ENCODE measurements around the gene PI4KA. TPM values are rescaled to one million over a fixed set of nuclear protein-coding genes. Genes with fewer than 3 reads are reported as not detected.

Gene PI4KA
- total and polyA plus RNA-seq, 9 donors = 21.1 to 48.1 (median 35.5) TPM

DNA sequence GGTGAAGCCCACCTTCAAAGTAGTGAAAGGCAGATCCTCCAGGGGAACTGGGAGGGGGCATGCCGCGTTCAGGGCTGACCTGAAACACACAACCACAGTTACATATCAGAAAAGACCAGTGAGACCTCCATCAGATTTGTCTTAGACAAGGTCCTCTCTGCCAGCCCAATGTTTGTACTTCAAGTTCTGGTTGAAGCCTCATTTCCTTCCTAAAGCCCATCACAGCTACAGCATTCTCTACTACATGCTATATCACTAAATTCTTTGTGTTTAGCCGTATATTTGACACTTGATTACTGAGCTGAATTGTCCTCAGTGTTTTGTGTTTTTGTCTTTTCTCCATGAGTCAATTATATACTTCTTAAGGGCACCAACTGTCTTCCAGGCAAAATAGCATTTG, 40.1 kb downstream of the PI4KA start:
- Histone ChIP-seq H3K9me3 (replicated peaks; ENCODE audit: control insufficient read depth, low read depth, low read length) (no peaks in the 10 kb centered on the region), H3K27me3 (ENCODE audit: control insufficient read depth, insufficient read depth, low read length) (no peaks in the 10 kb centered on the region), H3K27ac (ENCODE audit: low read length) (no peak overlapping the region), H3K36me3 (ENCODE audit: control insufficient read depth, insufficient read depth, low read length) (peaks cover 52% of the 10 kb centered on the region), H3K4me3 (ENCODE audit: low read length) (no peak overlapping the region), H3K4me1 (ENCODE audit: control insufficient read depth, insufficient read depth, low read length) (no peaks in the 10 kb centered on the region)
- no peak for DNase-seq
- WGBS (ENCODE audit: insufficient coverage) = 94% methylated on average over 2 of the region's 3 CpGs

GRCh38 chr22:20816559-20816958, 42.1 kb downstream of the PI4KA start:
- peaks cover 53% of the 10 kb centered on the region for H3K36me3 ChIP-seq (ENCODE audit: control insufficient read depth, insufficient read depth, low read length)
- H3K27me3 ChIP-seq (ENCODE audit: control insufficient read depth, insufficient read depth, low read length) = no peaks in the 10 kb centered on the region
- H3K9me3 ChIP-seq (replicated peaks; ENCODE audit: control insufficient read depth, low read depth, low read length) = no peaks in the 10 kb centered on the region
- 100% methylated on average over 1 of the region's 6 CpGs for WGBS (ENCODE audit: insufficient coverage)
- no peak overlapping the region for H3K4me3 ChIP-seq (ENCODE audit: low read length)
- no peaks in the 10 kb centered on the region for H3K4me1 ChIP-seq (ENCODE audit: control insufficient read depth, insufficient read depth, low read length)
- DNase-seq = no peak
- H3K27ac ChIP-seq (ENCODE audit: low read length) = no peak overlapping the region

DNA sequence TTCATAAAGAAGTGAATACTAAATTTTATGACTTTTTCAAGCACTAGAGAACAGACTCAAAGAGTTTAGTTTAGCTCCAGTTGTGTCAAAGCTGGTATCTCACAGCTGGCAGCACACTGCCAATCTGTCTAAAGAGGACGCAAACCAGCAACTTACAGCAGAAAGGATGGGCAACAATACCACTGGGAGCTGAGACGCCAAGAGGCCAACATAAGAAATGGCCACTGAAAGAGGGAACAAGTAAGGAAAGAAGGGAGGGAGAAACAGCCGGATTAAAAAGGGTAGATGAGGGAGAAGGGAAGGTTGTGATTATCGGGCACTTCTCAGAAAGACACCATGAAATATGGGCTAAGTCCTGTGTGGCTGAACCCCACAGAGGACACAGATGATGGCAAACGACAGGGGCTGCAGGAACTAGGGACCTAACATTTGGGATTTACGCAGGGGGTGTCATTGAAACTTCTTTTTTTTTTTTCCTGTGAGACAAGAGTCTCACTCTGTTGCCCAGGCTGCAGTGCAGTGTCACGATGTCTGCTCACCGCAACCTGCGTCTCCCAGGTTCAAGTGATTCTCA, 43.0 kb downstream of the PI4KA start:
- no peak for DNase-seq
- Histone ChIP-seq H3K9me3 (replicated peaks; ENCODE audit: control insufficient read depth, low read depth, low read length) (no peaks in the 10 kb centered on the region), H3K27me3 (ENCODE audit: control insufficient read depth, insufficient read depth, low read length) (no peaks in the 10 kb centered on the region), H3K4me3 (ENCODE audit: low read length) (no peak overlapping the region), H3K27ac (ENCODE audit: low read length) (no peak overlapping the region), H3K4me1 (ENCODE audit: control insufficient read depth, insufficient read depth, low read length) (no peaks in the 10 kb centered on the region), H3K36me3 (ENCODE audit: control insufficient read depth, insufficient read depth, low read length) (peaks cover 55% of the 10 kb centered on the region)
- 90% methylated on average over 9 of the region's 9 CpGs for WGBS (ENCODE audit: insufficient coverage)

DNA sequence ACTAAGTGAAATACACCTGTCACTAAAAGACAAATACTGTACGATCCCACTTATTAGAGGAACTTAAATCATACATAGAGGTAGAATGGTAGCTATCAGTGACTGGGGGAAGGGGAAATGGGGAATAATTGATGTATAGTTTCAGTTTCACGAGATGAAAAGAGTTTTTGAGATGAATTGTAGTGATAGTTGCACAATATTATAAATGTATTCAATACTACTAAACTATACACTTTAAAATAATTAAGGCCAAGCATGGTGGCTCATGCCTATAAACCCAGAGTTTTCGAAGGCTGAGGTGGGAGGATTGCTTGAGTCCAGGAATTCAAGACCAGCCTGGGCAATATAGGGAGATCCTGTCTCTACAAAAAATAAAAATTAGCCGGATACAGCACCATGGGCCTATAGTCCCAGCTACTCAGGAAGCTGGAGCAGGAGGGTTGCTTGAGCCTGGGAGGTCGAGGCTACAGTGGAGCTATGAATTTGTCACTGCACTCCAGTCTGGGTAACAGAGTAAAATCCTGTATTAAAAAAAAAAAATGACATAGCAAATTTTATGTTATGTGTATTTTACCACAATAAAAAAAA, 44.3 kb downstream of the PI4KA start:
- Histone ChIP-seq H3K27ac (ENCODE audit: low read length) (no peak overlapping the region), H3K36me3 (ENCODE audit: control insufficient read depth, insufficient read depth, low read length) (peaks cover 51% of the 10 kb centered on the region)
- 81% methylated on average over 2 of the region's 5 CpGs for WGBS (ENCODE audit: insufficient coverage)

DNA sequence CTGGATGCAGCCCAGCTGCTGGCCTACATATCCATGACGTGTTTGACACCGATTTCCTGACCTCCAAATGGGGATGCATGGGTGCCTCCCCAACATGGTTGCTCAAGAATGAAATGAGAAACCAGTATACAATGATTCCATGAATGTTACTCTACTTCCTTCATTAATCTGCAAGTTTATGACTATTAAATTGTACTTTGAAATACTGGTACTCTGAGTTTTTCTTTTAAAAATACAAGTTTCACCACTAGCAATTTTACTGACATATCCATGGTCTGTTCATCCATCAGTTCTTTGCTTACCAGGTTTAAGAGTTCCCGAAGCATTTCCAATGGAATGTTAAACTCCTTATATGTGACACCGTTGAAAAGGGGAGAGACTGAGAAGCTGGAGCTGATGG, 45.6 kb downstream of the PI4KA start:
- Histone ChIP-seq H3K9me3 (replicated peaks; ENCODE audit: control insufficient read depth, low read depth, low read length) (no peaks in the 10 kb centered on the region), H3K27ac (ENCODE audit: low read length) (no peak overlapping the region), H3K4me3 (ENCODE audit: low read length) (no peak overlapping the region), H3K36me3 (ENCODE audit: control insufficient read depth, insufficient read depth, low read length) (peaks cover 48% of the 10 kb centered on the region), H3K4me1 (ENCODE audit: control insufficient read depth, insufficient read depth, low read length) (no peaks in the 10 kb centered on the region), H3K27me3 (ENCODE audit: control insufficient read depth, insufficient read depth, low read length) (no peaks in the 10 kb centered on the region)
- 90% methylated on average over 2 of the region's 4 CpGs for WGBS (ENCODE audit: insufficient coverage)
- DNase-seq = no peak

More for the DNA sequence above, 44.3 kb downstream of the PI4KA start:
- DNase-seq = no peak
- Histone ChIP-seq H3K9me3 (replicated peaks; ENCODE audit: control insufficient read depth, low read depth, low read length) (no peaks in the 10 kb centered on the region), H3K4me1 (ENCODE audit: control insufficient read depth, insufficient read depth, low read length) (no peaks in the 10 kb centered on the region), H3K4me3 (ENCODE audit: low read length) (no peak overlapping the region), H3K27me3 (ENCODE audit: control insufficient read depth, insufficient read depth, low read length) (no peaks in the 10 kb centered on the region)

DNA sequence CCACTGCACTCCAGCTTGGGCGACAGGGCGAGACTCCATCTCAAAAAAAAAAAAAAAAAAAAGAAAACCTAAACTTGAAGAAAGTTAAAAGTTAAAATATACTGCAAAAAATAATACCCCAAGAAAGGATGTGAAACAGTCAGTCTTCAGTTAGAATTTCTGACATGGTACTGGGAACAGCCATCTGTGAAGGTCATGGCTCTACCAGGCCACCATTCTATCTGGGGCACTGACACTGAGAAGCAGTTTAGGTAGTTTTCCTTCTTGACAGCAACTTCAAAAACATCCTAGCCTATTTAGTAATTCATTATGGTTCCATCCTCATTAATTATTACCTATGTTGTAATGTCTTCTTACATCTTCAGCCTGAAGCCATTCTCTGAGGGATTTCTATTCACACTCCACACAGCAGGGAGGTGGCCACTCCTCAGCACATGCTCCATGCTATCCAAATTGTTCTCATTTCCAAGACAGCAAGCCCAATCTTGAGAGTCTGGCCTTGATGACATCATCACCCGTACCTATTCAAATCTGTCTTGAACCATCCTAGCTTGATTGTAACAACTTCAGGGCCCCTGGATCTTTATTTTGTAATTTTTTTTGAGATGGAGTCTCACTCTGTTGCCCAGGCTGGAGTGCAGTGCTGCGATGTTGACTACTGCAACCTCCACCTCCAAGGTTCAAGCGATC, 46.5 kb downstream of the PI4KA start:
- Histone ChIP-seq H3K36me3 (ENCODE audit: control insufficient read depth, insufficient read depth, low read length) (peaks cover 47% of the 10 kb centered on the region), H3K9me3 (replicated peaks; ENCODE audit: control insufficient read depth, low read depth, low read length) (no peaks in the 10 kb centered on the region), H3K4me3 (ENCODE audit: low read length) (no peak overlapping the region), H3K27me3 (ENCODE audit: control insufficient read depth, insufficient read depth, low read length) (no peaks in the 10 kb centered on the region), H3K4me1 (ENCODE audit: control insufficient read depth, insufficient read depth, low read length) (no peaks in the 10 kb centered on the region), H3K27ac (ENCODE audit: low read length) (no peak overlapping the region)
- DNase-seq = no peak
- WGBS (ENCODE audit: insufficient coverage) = no CpG with 5 or more reads among the region's 5 CpGs

DNA sequence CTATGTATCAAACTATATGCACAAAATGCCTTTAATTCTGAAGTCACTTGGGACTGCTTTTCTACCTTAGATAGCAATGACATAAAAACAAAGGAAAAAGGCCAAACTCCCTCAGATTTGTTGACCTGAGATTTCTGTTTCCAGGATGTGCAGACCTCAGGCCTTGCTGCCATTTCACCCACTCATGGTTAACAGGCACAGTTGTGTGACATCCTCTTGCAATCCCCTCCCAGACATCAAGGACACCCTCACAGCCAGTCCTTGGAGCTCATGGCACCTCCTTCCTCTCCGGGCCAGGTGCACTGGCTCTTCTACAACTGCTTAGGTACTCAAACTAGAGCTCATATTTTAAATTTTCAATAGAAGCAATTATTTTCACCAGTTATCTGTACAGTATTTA, 47.4 kb downstream of the PI4KA start:
- no peaks in the 10 kb centered on the region for H3K9me3 ChIP-seq (replicated peaks; ENCODE audit: control insufficient read depth, low read depth, low read length)
- H3K36me3 ChIP-seq (ENCODE audit: control insufficient read depth, insufficient read depth, low read length) = peaks cover 50% of the 10 kb centered on the region
- no peaks in the 10 kb centered on the region for H3K4me1 ChIP-seq (ENCODE audit: control insufficient read depth, insufficient read depth, low read length)
- no peaks in the 10 kb centered on the region for H3K27me3 ChIP-seq (ENCODE audit: control insufficient read depth, insufficient read depth, low read length)
- no peak overlapping the region for H3K4me3 ChIP-seq (ENCODE audit: low read length)
- no peak overlapping the region for H3K27ac ChIP-seq (ENCODE audit: low read length)
- no CpG with 5 or more reads among the region's 1 CpG for WGBS (ENCODE audit: insufficient coverage)
- no peak for DNase-seq

DNA sequence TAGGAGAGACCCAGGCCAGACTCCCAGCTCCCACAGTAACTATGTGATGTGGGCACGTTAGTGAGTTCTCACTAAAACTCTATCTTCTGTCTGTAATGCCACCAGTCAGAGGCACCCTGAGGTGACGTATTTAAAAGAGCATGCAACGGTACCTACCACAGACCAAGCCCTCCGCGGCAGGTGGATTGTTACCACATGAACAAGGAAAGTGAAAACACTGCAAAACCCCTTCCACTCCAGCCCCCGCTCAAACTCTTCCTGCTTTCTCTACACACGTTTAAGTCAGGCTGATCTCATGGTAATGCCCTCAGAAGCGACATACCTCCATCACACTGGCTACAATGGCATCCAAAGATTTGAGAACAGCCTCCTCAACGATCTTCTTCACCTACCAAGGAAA, 48.0 kb downstream of the PI4KA start:
- Histone ChIP-seq H3K36me3 (ENCODE audit: control insufficient read depth, insufficient read depth, low read length) (peaks cover 52% of the 10 kb centered on the region), H3K4me1 (ENCODE audit: control insufficient read depth, insufficient read depth, low read length) (no peaks in the 10 kb centered on the region), H3K9me3 (replicated peaks; ENCODE audit: control insufficient read depth, low read depth, low read length) (no peaks in the 10 kb centered on the region), H3K27ac (ENCODE audit: low read length) (no peak overlapping the region), H3K27me3 (ENCODE audit: control insufficient read depth, insufficient read depth, low read length) (no peaks in the 10 kb centered on the region), H3K4me3 (ENCODE audit: low read length) (no peak overlapping the region)
- no peak for DNase-seq
- 93% methylated on average over 6 of the region's 9 CpGs for WGBS (ENCODE audit: insufficient coverage)

- Histone ChIP-seq H3K27ac (ENCODE audit: low read length) (no peak overlapping the region), H3K9me3 (replicated peaks; ENCODE audit: control insufficient read depth, low read depth, low read length) (no peaks in the 10 kb centered on the region), H3K36me3 (ENCODE audit: control insufficient read depth, insufficient read depth, low read length) (peaks cover 60% of the 10 kb centered on the region), H3K4me3 (ENCODE audit: low read length) (no peak overlapping the region), H3K27me3 (ENCODE audit: control insufficient read depth, insufficient read depth, low read length) (no peaks in the 10 kb centered on the region), H3K4me1 (ENCODE audit: control insufficient read depth, insufficient read depth, low read length) (no peaks in the 10 kb centered on the region)
- WGBS (ENCODE audit: insufficient coverage) = 92% methylated on average over 2 of the region's 6 CpGs
- DNase-seq = no peak
Measured at GRCh38 chr22:20809538-20810185, 48.9 kb downstream of the PI4KA start.

GRCh38 chr22:20808844-20809243, 49.8 kb downstream of the PI4KA start:
- H3K9me3 ChIP-seq (replicated peaks; ENCODE audit: control insufficient read depth, low read depth, low read length) = no peaks in the 10 kb centered on the region
- WGBS (ENCODE audit: insufficient coverage) = 100% methylated on average over 1 of the region's 4 CpGs
- H3K4me1 ChIP-seq (ENCODE audit: control insufficient read depth, insufficient read depth, low read length) = no peaks in the 10 kb centered on the region
- DNase-seq = no peak
- no peak overlapping the region for H3K27ac ChIP-seq (ENCODE audit: low read length)
- H3K4me3 ChIP-seq (ENCODE audit: low read length) = no peak overlapping the region
- peaks cover 62% of the 10 kb centered on the region for H3K36me3 ChIP-seq (ENCODE audit: control insufficient read depth, insufficient read depth, low read length)
- no peaks in the 10 kb centered on the region for H3K27me3 ChIP-seq (ENCODE audit: control insufficient read depth, insufficient read depth, low read length)
